ENCODE measurements around the gene SEMA6C.

GRCh38 chr1:151166505-151166956 is 20.1 kb upstream of the SEMA6C start:
- TF ChIP-seq CTCF (conservative IDR thresholded peaks at IDR 0.05 in 1 of 2, IDR thresholded peaks at IDR 0.05 in 1 of 2; ENCODE audit: low read depth in 1 of 2, low read length in 2 of 2), result no peak
- TF ChIP-seq EZH2 (IDR thresholded peaks at IDR 0.05; ENCODE audit: low read length, missing control alignments), result no peak

All from fibroblast of lung (primary cell).